Epidermal melanocyte (primary cell): ENCODE measurements around the gene DNM3.
"Not testable (repeated sequence)": the region's sequence is repeated elsewhere in the genome, so short reads cannot be mapped to it uniquely, and the experiment has no call there.

Source experiments
- DNase-seq: peaks from one replicate; pipeline ENCODE4 v3.0.0; 2011; ENCODE audit warnings: low spot score; ENCODE audit not compliant: insufficient read length

The DNM3 gene

GRCh38 chr1:172410027-172410426 is 568.7 kb downstream of the DNM3 start:
- no peak for DNase-seq

- no peak for DNase-seq
Measured at GRCh38 chr1:172411791-172412338, 570.6 kb downstream of the DNM3 start.

- DNase-seq = no peak
Measured at GRCh38 chr1:172414331-172414730, 573.0 kb downstream of the DNM3 start.

- no peak for DNase-seq
Measured at GRCh38 chr1:172416496-172417035, 575.3 kb downstream of the DNM3 start.

GRCh38 chr1:172417557-172417956 is 576.3 kb downstream of the DNM3 start:
- no peak for DNase-seq

GRCh38 chr1:172420385-172420784 is 579.1 kb downstream of the DNM3 start, which contains the start of gene C1orf105:
C1orf105 (plus strand) TSS chr1:172420685; CDS start chr1:172420886, 201 bp downstream.
- DNase-seq = no peak

GRCh38 chr1:172421974-172422604 is 580.8 kb downstream of the DNM3 start:
- no peak for DNase-seq

GRCh38 chr1:172423336-172423735 is 582.0 kb downstream of the DNM3 start:
- DNase-seq = no peak

- no peak for DNase-seq
Measured at GRCh38 chr1:172425339-172425738, 584.0 kb downstream of the DNM3 start.

GRCh38 chr1:172427191-172427590 is 585.9 kb downstream of the DNM3 start:
- no peak for DNase-seq

GRCh38 chr1:172429331-172430127 is 588.2 kb downstream of the DNM3 start:
- peak; percentile 47 for DNase-seq

GRCh38 chr1:172430128-172430454 is 588.8 kb downstream of the DNM3 start:
- no peak for DNase-seq

- DNase-seq = no peak
Measured at GRCh38 chr1:172431204-172431603, 589.9 kb downstream of the DNM3 start.

- no peak for DNase-seq
Measured at GRCh38 chr1:172431721-172432192, 590.5 kb downstream of the DNM3 start.

GRCh38 chr1:172437183-172437582 is 595.9 kb downstream of the DNM3 start:
- not testable (repeated sequence) for DNase-seq

GRCh38 chr1:172442404-172442803 is 601.1 kb downstream of the DNM3 start:
- DNase-seq = no peak

- no peak for DNase-seq
Measured at GRCh38 chr1:172442843-172443565, 601.7 kb downstream of the DNM3 start.

- peak; percentile 85 for DNase-seq
Measured at GRCh38 chr1:172443666-172444453, 602.6 kb downstream of the DNM3 start, which contains the start of gene PIGC. PIGC (minus strand) TSS chr1:172444069; CDS start chr1:172442622, 1,447 bp downstream.

- DNase-seq = no peak
Measured at GRCh38 chr1:172446547-172446946, 605.2 kb downstream of the DNM3 start.

- no peak for DNase-seq
Measured at GRCh38 chr1:172447641-172448040, 606.3 kb downstream of the DNM3 start.
